GM19452 (cell line): ENCODE data around the gene ZNF501.

ENCODE experiments used
- ATAC-seq: cut with Tn5 transposase; IDR thresholded peaks from one replicate; pipeline ENCODE4 v1.9.1; 2021; ENCODE audit not compliant: unreplicated experiment

Gene ZNF501

GRCh38 chr3:44729384-44729910 lies at the start of gene ZNF501:
Gene ZNF501, plus strand, starts transcription at chr3:44729635. Its CDS starts 4,787 bp downstream, at chr3:44734422.
- ATAC-seq: peak; percentile 78

- no peak for ATAC-seq
These were observed 48.4 kb upstream of the ZNF501 start for GRCh38 chr3:44680921-44681455.

GRCh38 chr3:44682182-44682896 lies 47.1 kb upstream of the ZNF501 start:
- no peak for ATAC-seq

- peak; percentile 76 for ATAC-seq
These were observed 44.2 kb upstream of the ZNF501 start for GRCh38 chr3:44685128-44685800.

- ATAC-seq: no peak
These were observed 41.5 kb upstream of the ZNF501 start for GRCh38 chr3:44687898-44688297.

- ATAC-seq: no peak
These were observed 16.9 kb upstream of the ZNF501 start, which contains the start of gene ZNF502 for GRCh38 chr3:44712455-44713075. Gene ZNF502, plus strand, starts transcription at chr3:44712660. Its CDS starts 7,602 bp downstream, at chr3:44720262.

GRCh38 chr3:44721231-44722102 lies 8.0 kb upstream of the ZNF501 start:
- ATAC-seq: no peak

- ATAC-seq: no peak
These were observed 7.4 kb upstream of the ZNF501 start for GRCh38 chr3:44722103-44722401.

- ATAC-seq: no peak
These were observed 5.3 kb downstream of the ZNF501 start for GRCh38 chr3:44734646-44735168.

GRCh38 chr3:44761101-44761423 lies 31.6 kb downstream of the ZNF501 start:
- peak; percentile 6 for ATAC-seq

GRCh38 chr3:44761424-44762169 lies 32.2 kb downstream of the ZNF501 start, which contains the start of the genes KIAA1143 and KIF15:
Gene KIAA1143, minus strand, starts transcription at chr3:44761619. Its CDS starts 17 bp downstream, at chr3:44761602.
Gene KIF15, plus strand, starts transcription at chr3:44761794. Its CDS starts 72 bp downstream, at chr3:44761866.
- peak; percentile 95 for ATAC-seq

- ATAC-seq: no peak
These were observed 32.8 kb downstream of the ZNF501 start for GRCh38 chr3:44762170-44762677.

- no peak for ATAC-seq
These were observed 33.3 kb downstream of the ZNF501 start for GRCh38 chr3:44762690-44763089.

- no peak for ATAC-seq
These were observed 34.8 kb downstream of the ZNF501 start for GRCh38 chr3:44764248-44764647.

GRCh38 chr3:44771424-44772098 lies 42.1 kb downstream of the ZNF501 start:
- no peak for ATAC-seq

GRCh38 chr3:44772099-44772442 lies 42.6 kb downstream of the ZNF501 start:
- ATAC-seq: no peak

GRCh38 chr3:44782891-44783290 lies 53.5 kb downstream of the ZNF501 start:
- no peak for ATAC-seq
